Stimulated activated CD8-positive, alpha-beta memory T cell treated with anti-CD3 and anti-CD28 coated beads, Interleukin-4, amount 100 ng/mL, for 1 hour (primary cell): Measurements from ENCODE around the gene SCAMP2.

ENCODE experiments used
- DNase-seq, 2 donors: peaks; one replicate each; pipeline ENCODE4 v3.0.0-alpha.2; 2020; ENCODE audit warnings: low read depth in 2 of 2, low spot score in 1 of 2

SCAMP2 gene

GRCh38 chr15:74839526-74840395 lies 33.4 kb downstream of the SCAMP2 start:
- DNase-seq = no peak

- DNase-seq = no peak
These were observed 34.2 kb downstream of the SCAMP2 start for GRCh38 chr15:74838746-74839525.

GRCh38 chr15:74838137-74838516 lies 35.0 kb downstream of the SCAMP2 start:
- DNase-seq = no peak

GRCh38 chr15:74837482-74838136 lies 35.6 kb downstream of the SCAMP2 start:
- DNase-seq = no peak

- no peak for DNase-seq
These were observed 36.3 kb downstream of the SCAMP2 start for GRCh38 chr15:74836846-74837245.

GRCh38 chr15:74835312-74835823 lies 37.8 kb downstream of the SCAMP2 start:
- no peak for DNase-seq

- no peak for DNase-seq
These were observed 39.6 kb downstream of the SCAMP2 start for GRCh38 chr15:74833376-74834107.

GRCh38 chr15:74832826-74833225 lies 40.3 kb downstream of the SCAMP2 start:
- DNase-seq = no peak

- no peak for DNase-seq
These were observed 41.2 kb downstream of the SCAMP2 start for GRCh38 chr15:74831813-74832495.

- no peak for DNase-seq
These were observed 42.3 kb downstream of the SCAMP2 start for GRCh38 chr15:74830868-74831267.

- DNase-seq = no peak
These were observed 43.2 kb downstream of the SCAMP2 start for GRCh38 chr15:74829991-74830390.

GRCh38 chr15:74829486-74829885 lies 43.7 kb downstream of the SCAMP2 start:
- no peak for DNase-seq

GRCh38 chr15:74828835-74829234 lies 44.3 kb downstream of the SCAMP2 start:
- DNase-seq = no peak

- DNase-seq = no peak
These were observed 45.6 kb downstream of the SCAMP2 start for GRCh38 chr15:74827614-74828013.

- no peak for DNase-seq
These were observed 46.2 kb downstream of the SCAMP2 start for GRCh38 chr15:74826921-74827320.

GRCh38 chr15:74826364-74826819 lies 46.8 kb downstream of the SCAMP2 start, which contains the start of gene CPLX3:
Gene CPLX3, plus strand, starts transcription at chr15:74826627. Its CDS starts 77 bp downstream, at chr15:74826704.
- no peak for DNase-seq

GRCh38 chr15:74825866-74826265 lies 47.3 kb downstream of the SCAMP2 start:
- DNase-seq = no peak

- DNase-seq = no peak
These were observed 48.2 kb downstream of the SCAMP2 start for GRCh38 chr15:74824976-74825375.

- no peak for DNase-seq
These were observed 49.8 kb downstream of the SCAMP2 start for GRCh38 chr15:74823324-74823723.

- no peak for DNase-seq
These were observed 50.9 kb downstream of the SCAMP2 start for GRCh38 chr15:74822233-74822632.
